SK-N-SH treated with all-trans-retinoic acid at 6 μM for 48 hours (cell line): Measurements from ENCODE around the gene SLC22A14.

Experiments used
- BACH2 ChIP-seq: fragments of 250-450 bp; sonication (Bioruptor Pico); IDR thresholded peaks from 2 replicates; pipeline ENCODE4 v1.9.0; 2021; ENCODE audit warnings: mild to moderate bottlenecking, borderline replicate concordance
- CREB5 ChIP-seq: fragments of 250-450 bp; sonication (Bioruptor Pico); IDR thresholded peaks from 2 replicates; pipeline ENCODE4 v1.5.1; 2020; ENCODE audit warnings: low read depth, mild to moderate bottlenecking, moderate library complexity
- PPARA ChIP-seq: fragments of 250-450 bp; sonication (Bioruptor Pico); IDR thresholded peaks from 2 replicates; pipeline ENCODE4 v1.5.0; 2020; ENCODE audit warnings: mild to moderate bottlenecking, borderline replicate concordance
- ZFP3 ChIP-seq: fragments of 250-450 bp; sonication (Bioruptor Pico); IDR thresholded peaks from 2 replicates; pipeline ENCODE4 v1.5.0; 2020; ENCODE audit warnings: mild to moderate bottlenecking, moderate library complexity
- ZFP30 ChIP-seq: fragments of 450-650 bp; formaldehyde crosslinking; IDR thresholded peaks from 2 replicates; pipeline ENCODE4 v1.5.0; 2022; ENCODE audit warnings: mild to moderate bottlenecking, moderate library complexity
- ZNF565 ChIP-seq: fragments of 450-650 bp; formaldehyde crosslinking; conservative IDR thresholded peaks from 2 replicates; pipeline ENCODE4 v1.5.0; 2020; ENCODE audit warnings: low read depth, mild to moderate bottlenecking, moderate library complexity
- ZNF70 ChIP-seq: fragments of 450-650 bp; formaldehyde crosslinking; IDR thresholded peaks from 2 replicates; pipeline ENCODE4 v1.5.0; 2020; ENCODE audit warnings: mild to moderate bottlenecking, moderate library complexity
- TF ChIP-seq, protein P1 (sequence below): fragments of 250-450 bp; sonication (Bioruptor Pico); IDR thresholded peaks from 2 replicates; pipeline ENCODE4 v1.8.0; 2020; ENCODE audit warnings: mild to moderate bottlenecking, moderate library complexity, borderline replicate concordance
- TF ChIP-seq, protein P2 (sequence below): fragments of 250-450 bp; sonication (Bioruptor Pico); IDR thresholded peaks from 2 replicates; pipeline ENCODE4 v1.5.1; 2021; ENCODE audit warnings: mild to moderate bottlenecking, moderate library complexity
- TF ChIP-seq, protein P3 (sequence below): fragments of 250-450 bp; sonication (Bioruptor Pico); IDR thresholded peaks from 2 replicates; pipeline ENCODE4 v1.5.0; 2020; ENCODE audit warnings: mild to moderate bottlenecking, moderate library complexity

DNA sequence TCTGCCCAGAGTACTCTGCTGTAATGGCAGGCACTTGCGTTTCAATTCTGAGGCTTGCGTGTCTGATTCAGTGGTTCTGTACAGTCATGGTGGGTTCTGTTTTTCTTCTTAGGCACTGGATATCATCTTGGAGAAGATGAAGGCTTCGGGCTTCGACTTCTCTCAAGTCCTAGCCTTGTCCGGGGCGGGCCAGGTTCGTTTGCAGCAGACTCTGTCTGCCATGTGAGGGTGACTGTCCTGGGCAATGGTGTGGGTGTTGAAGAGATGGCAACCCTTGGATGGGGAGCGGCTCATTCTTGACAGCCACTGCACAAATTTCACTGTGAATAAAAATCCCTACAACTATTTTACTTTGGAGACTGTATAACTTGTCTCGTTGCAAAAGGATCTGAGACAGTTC is 80.7 kb downstream of the SLC22A14 start:
- TF ChIP-seq CREB5 (CRISPR knock-in tag) (no peak), PPARA (CRISPR knock-in tag) (no peak), ZNF565 (CRISPR knock-in tag) (no peak), ZFP30 (no peak), ZFP3 (CRISPR knock-in tag) (no peak), ZNF70 (CRISPR knock-in tag) (no peak), BACH2 (CRISPR knock-in tag) (no peak)
- TF ChIP-seq, protein P1, sequence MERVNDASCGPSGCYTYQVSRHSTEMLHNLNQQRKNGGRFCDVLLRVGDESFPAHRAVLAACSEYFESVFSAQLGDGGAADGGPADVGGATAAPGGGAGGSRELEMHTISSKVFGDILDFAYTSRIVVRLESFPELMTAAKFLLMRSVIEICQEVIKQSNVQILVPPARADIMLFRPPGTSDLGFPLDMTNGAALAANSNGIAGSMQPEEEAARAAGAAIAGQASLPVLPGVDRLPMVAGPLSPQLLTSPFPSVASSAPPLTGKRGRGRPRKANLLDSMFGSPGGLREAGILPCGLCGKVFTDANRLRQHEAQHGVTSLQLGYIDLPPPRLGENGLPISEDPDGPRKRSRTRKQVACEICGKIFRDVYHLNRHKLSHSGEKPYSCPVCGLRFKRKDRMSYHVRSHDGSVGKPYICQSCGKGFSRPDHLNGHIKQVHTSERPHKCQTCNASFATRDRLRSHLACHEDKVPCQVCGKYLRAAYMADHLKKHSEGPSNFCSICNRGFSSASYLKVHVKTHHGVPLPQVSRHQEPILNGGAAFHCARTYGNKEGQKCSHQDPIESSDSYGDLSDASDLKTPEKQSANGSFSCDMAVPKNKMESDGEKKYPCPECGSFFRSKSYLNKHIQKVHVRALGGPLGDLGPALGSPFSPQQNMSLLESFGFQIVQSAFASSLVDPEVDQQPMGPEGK (CRISPR knock-in tag), result no peak
- TF ChIP-seq, protein P2, sequence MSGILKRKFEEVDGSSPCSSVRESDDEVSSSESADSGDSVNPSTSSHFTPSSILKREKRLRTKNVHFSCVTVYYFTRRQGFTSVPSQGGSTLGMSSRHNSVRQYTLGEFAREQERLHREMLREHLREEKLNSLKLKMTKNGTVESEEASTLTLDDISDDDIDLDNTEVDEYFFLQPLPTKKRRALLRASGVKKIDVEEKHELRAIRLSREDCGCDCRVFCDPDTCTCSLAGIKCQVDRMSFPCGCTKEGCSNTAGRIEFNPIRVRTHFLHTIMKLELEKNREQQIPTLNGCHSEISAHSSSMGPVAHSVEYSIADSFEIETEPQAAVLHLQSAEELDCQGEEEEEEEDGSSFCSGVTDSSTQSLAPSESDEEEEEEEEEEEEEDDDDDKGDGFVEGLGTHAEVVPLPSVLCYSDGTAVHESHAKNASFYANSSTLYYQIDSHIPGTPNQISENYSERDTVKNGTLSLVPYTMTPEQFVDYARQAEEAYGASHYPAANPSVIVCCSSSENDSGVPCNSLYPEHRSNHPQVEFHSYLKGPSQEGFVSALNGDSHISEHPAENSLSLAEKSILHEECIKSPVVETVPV, result no peak
- TF ChIP-seq, protein P3, sequence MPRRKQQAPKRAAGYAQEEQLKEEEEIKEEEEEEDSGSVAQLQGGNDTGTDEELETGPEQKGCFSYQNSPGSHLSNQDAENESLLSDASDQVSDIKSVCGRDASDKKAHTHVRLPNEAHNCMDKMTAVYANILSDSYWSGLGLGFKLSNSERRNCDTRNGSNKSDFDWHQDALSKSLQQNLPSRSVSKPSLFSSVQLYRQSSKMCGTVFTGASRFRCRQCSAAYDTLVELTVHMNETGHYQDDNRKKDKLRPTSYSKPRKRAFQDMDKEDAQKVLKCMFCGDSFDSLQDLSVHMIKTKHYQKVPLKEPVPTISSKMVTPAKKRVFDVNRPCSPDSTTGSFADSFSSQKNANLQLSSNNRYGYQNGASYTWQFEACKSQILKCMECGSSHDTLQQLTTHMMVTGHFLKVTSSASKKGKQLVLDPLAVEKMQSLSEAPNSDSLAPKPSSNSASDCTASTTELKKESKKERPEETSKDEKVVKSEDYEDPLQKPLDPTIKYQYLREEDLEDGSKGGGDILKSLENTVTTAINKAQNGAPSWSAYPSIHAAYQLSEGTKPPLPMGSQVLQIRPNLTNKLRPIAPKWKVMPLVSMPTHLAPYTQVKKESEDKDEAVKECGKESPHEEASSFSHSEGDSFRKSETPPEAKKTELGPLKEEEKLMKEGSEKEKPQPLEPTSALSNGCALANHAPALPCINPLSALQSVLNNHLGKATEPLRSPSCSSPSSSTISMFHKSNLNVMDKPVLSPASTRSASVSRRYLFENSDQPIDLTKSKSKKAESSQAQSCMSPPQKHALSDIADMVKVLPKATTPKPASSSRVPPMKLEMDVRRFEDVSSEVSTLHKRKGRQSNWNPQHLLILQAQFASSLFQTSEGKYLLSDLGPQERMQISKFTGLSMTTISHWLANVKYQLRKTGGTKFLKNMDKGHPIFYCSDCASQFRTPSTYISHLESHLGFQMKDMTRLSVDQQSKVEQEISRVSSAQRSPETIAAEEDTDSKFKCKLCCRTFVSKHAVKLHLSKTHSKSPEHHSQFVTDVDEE (CRISPR knock-in tag), result no peak
